DMS114 treated with DMSO at 0.1 percent for 48 hours (cell line): ENCODE measurements around the gene PODNL1.

Source experiments
- DNase-seq: peaks from one replicate; lab custom pipeline; 2025; ENCODE audit not compliant: unreplicated experiment; lab: John Stamatoyannopoulos, UW

The PODNL1 gene

DNA sequence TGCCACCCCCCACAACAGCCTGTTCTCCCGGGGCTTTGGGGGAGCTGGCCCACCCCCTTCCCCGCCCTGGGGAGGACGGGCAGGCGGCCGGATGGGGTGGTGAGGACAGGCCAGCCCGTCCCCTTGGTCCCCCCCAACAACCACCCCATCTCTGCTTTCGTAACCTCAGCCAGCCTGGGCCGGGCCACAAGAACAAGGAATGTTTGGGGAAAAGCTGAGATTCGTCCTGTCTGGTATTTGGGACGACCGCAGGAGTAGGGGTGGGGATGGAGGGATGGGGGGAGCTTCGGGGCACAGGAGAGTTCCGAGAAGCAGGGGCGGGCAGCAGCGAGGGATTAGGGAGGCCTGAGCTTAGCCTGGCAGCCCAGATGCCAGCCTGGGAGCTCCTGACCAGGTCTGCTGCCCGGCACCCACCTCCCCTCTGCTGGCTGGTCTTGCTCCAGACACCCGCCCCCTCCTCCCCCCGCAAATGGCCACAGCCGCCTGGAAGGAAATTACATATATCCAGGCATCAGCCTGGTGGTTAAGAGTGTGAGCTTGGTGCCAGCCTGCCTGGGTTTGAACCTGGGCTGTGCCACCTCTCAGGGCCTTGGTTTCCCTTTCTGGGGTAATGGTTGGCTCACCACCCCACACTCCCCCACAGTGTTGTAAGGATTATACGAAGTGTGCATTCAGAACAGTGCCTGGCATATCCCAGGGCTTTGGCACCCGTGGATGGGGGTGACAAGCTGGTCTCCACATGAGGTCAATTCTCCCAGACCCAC lies at the start of gene PODNL1:
Gene PODNL1 (minus strand): TSS at position 117 of the 764 bp plus-strand sequence. CDS start 236 bp downstream, outside the sequence.
- DNase-seq: no peak

DNA sequence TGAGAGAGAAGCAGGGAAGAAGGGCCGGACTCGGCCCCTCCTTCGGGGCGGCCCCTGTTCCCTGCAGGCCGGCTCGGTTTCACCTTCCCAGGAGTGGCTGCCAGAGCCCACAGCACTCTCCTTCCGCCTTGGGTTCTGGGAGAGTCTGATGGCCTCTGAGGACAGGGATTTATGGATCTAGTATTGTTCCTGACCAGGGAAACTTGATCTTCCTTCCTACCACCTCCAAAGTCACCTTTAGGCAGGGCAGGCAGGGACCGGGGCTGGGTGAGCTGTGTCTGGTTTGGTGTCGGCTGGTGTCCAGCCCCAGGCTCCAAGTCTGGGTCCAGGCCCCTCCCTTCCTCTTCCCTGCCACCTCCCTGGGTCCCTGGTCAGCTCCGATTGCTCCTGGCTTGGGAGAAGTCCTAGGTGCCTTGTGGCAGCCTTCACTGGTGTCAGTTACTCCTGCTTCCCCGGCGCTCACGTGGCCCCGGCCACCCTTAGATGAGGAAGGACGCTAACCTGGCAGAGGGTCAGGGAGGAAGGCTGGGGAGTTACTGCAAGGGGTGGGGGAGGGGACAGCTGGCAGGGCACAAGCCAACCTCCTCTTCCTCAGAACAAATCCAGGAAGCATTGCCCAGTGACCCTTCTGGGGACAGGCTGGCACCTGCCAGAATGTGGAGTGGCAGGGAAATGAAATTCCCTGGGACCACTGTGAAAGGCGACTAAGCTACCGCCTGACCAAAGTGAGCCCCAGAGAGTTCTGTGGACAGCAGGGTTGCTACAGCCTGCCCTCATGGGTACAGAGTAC lies 49.1 kb upstream of the PODNL1 start:
- DNase-seq: no peak

- no peak for DNase-seq
These were observed 48.2 kb upstream of the PODNL1 start for GRCh38 chr19:13986348-13986904.

DNA sequence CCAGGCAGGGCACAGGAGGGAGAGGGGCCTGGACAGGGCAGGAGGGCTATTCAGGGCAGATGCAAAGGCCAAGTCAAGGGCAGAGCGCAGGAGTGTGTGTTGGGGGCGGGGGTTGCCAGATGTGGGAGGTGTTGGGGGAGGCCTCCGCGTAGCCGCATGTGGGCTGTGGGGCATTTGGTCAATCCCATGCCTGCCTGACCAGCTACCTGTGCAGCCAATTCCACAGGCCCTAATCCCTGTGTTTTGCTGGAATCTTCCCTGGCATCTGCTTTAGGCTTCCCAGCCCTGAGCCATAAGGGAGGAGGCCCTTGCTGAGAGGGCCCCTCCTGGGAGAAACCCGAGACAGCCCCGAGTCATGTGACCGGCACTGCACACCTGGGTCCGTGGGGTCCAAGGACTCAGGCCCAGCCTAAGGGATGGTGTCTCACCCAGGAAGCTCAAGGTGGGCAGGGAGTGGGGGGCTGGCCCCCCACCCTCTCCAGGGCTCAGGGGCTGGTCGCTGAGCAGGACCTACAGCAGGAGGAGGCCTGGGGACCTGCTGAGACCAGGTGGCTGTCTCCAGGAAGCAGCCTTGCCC lies 47.6 kb upstream of the PODNL1 start:
- no peak for DNase-seq

GRCh38 chr19:13984875-13985741 lies 46.9 kb upstream of the PODNL1 start:
- no peak for DNase-seq

DNA sequence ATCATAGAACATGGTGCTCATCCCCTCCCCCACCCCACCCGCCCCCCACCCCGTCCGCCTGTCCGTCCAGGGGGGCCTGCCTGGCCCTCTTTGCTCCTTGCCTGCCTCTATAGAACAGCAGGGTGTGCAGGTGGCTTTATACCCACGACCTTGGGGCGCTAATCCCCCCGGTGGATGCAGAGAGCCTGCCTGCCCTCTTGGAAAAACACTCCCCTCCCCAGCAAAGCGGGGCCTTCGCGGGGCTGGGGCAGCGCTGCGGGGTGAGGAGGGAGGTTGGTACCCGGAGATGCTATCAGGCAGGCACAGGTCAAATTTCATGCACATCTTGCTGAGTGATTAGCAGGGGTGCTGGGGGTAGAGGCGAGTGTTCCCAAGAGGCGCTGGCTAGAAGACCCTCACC lies 46.0 kb upstream of the PODNL1 start:
- no peak for DNase-seq

- DNase-seq: no peak
These were observed 45.1 kb upstream of the PODNL1 start for GRCh38 chr19:13983213-13983889.

DNA sequence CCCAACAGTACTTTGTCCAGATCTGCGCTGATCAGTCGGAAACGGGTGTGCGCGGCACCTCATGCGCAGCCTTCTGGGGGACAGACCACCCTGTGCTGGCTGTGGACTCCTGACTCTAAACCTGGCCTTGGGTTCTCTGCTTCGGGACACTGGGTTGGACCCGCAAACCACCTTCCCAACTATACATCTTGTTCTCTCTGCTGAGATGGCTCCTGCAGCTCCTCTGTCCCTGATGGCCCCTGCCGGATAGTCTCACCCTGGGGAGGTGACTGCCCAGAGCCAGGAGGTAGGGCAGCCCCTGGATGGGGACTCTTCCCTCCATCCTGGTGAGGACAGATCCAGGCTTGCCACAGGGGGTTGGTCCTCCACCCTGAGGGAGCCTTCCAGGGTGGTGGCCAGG lies 44.6 kb upstream of the PODNL1 start:
- no peak for DNase-seq

- DNase-seq: no peak
These were observed 43.8 kb upstream of the PODNL1 start for GRCh38 chr19:13981988-13982501.

GRCh38 chr19:13981467-13981866 lies 43.2 kb upstream of the PODNL1 start:
- no peak for DNase-seq

DNA sequence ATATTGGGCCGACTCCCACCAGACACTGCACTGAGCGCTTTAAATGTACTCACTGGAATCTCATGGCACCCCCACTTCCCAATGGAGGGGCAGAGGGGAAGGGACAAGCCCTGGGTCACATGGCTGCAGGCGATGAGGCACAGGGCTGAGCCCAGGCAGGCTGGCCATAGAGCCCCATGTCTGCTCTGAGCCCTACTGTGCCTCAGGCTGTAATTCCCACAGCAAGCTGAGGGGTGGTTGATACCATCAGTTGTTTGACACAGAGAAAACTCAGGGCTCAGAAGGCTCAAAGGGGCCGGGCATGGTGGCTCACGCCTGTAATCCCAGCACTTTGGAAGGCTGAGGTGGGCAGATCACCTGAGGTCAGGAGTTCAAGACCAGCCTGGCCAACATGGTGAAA lies 42.8 kb upstream of the PODNL1 start:
- no peak for DNase-seq

DNA sequence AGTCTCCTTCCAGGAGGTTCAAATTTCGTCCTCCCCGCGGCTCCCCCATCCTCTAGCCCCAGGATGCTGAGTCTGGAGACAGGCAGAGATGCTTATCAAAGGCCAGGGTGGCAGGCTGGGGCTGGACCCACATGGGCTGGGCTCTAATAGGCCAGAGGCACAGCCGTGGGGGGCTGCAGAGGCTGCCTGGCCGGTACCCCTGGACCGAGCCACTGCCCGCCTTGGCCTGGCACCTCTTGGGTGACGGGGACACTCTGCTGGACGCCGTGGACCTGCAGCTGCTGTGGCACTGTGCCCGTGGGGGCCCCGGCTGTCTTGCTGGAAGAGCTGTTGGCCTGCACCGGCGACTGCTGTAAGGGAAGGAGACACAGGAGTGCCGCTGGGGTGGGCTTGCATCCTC lies 42.1 kb upstream of the PODNL1 start:
- DNase-seq: no peak

DNA sequence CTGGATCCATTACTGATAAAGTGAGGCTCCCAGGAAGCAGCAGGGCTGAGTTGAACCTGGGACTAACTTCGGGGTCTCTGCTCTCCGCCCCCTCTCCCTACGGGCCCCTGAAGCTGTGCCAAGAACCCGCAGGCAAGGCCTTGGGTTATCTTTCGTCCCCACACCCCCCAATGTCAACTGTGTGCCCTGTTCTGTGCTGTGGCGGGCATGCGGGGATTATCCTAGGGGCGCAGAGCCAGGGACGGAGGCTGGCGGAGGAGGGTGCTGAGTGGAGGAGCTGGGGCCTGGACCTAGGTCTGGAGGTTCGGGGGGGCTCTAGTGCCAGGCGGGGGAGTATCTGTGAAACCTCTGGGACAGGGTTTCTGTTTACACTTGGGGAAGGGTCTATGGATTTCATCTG lies 41.5 kb upstream of the PODNL1 start:
- no peak for DNase-seq

GRCh38 chr19:13979244-13979615 lies 41.0 kb upstream of the PODNL1 start:
- DNase-seq: no peak

- DNase-seq: no peak
These were observed 40.4 kb upstream of the PODNL1 start for GRCh38 chr19:13978351-13979243.

DNA sequence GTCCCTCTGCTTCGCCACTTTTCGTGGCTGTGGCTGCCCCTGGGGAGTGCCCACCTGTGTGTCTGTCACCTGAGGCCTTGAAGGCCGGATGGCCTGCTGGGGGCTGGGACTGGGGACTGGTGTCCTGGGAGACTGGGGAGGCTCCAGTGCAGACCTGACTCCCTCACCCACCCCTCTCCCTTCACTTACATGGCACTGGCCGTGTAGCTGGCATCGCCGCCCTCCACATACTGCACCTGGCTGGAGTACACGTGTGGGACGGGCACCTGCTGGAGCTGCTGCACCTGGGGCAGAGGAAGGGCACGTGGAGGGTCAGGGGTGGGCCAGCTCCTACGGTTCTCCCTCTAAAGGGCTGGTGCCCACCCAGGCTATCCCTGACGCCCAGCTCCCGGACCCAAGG lies 39.6 kb upstream of the PODNL1 start:
- DNase-seq: no peak

- no peak for DNase-seq
These were observed 38.2 kb upstream of the PODNL1 start for GRCh38 chr19:13976446-13976845.

DNA sequence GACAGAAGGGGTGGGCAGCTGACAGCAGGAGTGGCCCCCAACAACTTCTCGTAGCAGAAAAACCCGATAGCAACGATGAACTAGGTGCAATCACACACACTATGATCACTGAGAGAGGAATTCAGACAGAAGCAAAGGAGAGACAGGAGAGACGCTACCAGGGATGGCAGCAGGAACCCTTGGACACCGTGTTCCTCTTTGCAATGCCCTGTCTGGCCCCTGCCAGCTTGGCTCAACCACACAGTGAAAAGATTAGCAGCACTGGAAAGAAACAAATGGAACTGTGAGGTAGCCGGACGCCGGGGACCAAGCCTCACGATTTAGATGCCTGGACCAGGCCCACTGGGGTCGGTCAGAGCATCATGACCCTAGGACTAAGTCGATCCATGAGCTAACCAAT lies 37.7 kb upstream of the PODNL1 start:
- DNase-seq: no peak

GRCh38 chr19:13974073-13974472 lies 35.9 kb upstream of the PODNL1 start:
- peak; percentile 12 for DNase-seq
